Astrocyte of the cerebellum (primary cell): ENCODE results near the gene JSRP1.

Experiments used
- DNase-seq: peaks from one replicate; pipeline ENCODE4 v3.0.0-alpha.2; 2011; ENCODE audit warnings: low read depth
- H3K4me3 ChIP-seq: 2 replicates; pipeline ENCODE4 v1.5.1; 2011; ENCODE audit warnings: mild to moderate bottlenecking, low read depth, low read length, moderate library complexity
- in situ Hi-C: cut with HindIII; loops from 2 replicates; pipeline ENCODE4 v1.10.0; 2017; ENCODE audit warnings: low sequenced_read_pairs
- TF ChIP-seq, protein P1 (sequence below): IDR thresholded peaks from 2 replicates; pipeline ENCODE4 v1.5.1; 2012; ENCODE audit warnings: low read length, low read depth, moderate library complexity, mild to moderate bottlenecking; ENCODE audit errors: missing control alignments

The JSRP1 gene

DNA sequence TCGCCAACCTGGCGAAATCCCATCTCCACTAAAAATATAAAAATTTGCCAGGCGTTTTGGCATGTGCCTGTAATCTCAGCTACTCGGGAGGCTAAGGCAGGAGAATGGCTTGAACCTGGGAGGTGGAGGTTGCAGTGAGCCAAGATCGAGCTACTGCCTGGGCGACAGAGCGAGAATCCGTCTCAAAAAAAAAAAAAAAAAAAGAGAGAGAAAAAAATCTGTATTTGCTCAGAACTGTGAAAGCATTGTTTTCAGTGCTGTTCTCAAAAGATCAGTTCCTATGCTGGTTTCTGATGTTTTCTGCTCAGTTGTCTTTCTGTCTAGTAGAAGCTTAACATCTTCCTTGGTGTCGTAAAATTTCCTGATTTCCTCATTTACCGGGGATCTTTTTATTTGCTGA, 17.0 kb downstream of the JSRP1 start:
- TF ChIP-seq, protein P1, sequence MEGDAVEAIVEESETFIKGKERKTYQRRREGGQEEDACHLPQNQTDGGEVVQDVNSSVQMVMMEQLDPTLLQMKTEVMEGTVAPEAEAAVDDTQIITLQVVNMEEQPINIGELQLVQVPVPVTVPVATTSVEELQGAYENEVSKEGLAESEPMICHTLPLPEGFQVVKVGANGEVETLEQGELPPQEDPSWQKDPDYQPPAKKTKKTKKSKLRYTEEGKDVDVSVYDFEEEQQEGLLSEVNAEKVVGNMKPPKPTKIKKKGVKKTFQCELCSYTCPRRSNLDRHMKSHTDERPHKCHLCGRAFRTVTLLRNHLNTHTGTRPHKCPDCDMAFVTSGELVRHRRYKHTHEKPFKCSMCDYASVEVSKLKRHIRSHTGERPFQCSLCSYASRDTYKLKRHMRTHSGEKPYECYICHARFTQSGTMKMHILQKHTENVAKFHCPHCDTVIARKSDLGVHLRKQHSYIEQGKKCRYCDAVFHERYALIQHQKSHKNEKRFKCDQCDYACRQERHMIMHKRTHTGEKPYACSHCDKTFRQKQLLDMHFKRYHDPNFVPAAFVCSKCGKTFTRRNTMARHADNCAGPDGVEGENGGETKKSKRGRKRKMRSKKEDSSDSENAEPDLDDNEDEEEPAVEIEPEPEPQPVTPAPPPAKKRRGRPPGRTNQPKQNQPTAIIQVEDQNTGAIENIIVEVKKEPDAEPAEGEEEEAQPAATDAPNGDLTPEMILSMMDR: no peak
- H3K4me3 ChIP-seq: peak overlapping the region; percentile 51
- in situ Hi-C loops: loop anchor here (5.0 kb wide), 2 partner anchors 52 to 88 kb away; partner anchors contain the start of genes LSM7 and SPPL2B
- no peak for DNase-seq

DNA sequence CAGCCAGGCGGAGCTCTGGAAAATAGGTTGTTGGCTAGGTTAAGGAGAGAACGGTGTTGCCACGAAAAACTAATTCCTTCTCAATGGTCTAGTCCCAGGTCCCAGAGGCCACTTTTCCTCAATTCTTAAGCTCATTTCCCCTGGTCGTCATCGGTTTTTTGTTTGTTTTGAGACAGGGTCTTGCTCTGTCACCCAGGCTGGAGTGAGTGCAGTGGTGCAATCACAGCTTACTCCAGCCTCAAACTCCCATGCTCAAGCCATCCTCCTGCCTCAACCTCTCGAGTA, 18.4 kb downstream of the JSRP1 start:
- DNase-seq: no peak
- H3K4me3 ChIP-seq: peak overlapping the region; percentile 70
- in situ Hi-C loops: loop anchor here (5.0 kb wide), 2 partner anchors 51 to 89 kb away; partner anchors contain the start of genes LSM7 and SPPL2B
- TF ChIP-seq, protein P1: no peak

DNA sequence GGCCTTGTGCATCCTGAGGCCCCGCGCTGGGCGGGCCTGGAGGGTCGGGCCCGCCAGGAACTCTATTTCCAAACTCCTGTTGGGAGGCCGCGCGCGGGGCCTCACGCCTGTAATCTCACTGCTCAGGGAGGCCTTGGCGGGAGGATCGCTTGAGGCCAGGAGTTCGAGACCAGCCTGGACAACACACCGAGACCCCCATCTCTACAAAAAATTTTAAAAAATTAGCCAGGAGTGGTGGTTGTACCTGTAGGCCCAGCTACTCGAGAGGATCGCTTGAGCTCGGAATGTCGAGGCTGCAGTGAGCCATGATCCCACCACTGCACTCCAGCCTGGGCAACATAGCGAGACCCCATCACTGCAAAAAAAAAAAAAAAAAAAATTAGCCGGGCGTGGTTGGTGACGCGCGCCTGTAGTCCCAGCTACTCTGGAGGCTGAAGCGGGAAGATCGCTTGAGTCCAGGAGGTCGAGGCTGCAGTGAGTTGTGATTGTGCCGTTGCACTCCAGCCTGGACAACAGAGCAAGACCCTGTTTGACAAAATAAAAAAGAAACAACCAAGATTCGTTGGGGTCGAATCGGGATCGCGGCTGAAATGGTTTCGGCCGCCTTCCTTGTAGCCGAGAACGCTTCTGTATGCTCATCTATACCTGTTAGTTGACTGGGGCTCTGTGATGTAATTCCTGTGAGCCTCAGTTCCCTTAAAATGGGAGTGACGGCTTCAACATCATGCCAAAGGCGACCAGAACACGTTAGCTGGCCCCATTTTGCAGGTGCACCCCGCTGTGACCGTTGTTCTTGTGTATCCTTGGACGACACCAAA, 19.0 kb downstream of the JSRP1 start:
- peak overlapping the region; percentile 70 for H3K4me3 ChIP-seq
- no peak for DNase-seq
- in situ Hi-C loops: loop anchor here (5.0 kb wide), 2 partner anchors 50 to 90 kb away; partner anchors contain the start of genes LSM7 and SPPL2B
- TF ChIP-seq, protein P1: no peak

DNA sequence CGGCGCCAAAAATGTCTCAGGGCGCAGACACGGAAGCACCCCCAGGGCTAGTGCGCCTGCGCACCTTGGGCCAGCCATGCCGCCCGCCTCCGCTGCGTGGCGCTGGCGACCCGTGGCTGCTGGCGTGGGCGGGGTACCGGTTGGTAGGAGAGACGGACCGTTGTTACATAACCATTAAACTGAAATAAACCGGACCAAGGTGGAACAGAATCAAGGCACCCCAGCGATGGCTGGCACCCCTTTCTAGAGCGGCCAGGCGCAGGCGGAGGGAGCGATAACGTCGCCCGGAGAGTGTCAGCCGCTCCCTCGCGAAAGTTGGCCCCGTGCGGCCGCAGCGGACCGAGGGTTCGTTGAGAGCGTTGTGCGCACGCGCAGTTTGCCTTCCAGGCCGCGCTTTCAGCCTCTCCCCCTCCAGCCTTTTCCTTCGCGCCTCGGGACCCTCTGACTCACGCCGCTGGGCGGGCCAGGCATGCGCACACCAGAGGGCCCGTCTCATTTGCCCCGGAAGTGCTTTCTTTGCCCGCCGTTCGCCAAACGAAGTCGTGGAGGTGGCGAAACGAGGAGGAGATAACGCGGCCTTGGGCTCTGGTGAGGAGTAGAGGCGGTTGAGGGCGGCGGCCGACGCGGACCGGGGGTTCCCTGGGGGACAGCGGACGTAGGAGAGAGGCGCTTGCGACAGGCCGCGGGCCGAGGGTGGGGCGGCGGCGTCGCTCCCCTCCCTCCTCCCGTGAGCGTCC, 19.7 kb downstream of the JSRP1 start, which contains the start of the genes PLEKHJ1 and SF3A2:
Gene PLEKHJ1 (minus strand): TSS at position 16 of the 737 bp plus-strand sequence. CDS start 81 bp downstream, outside the sequence.
Gene SF3A2 (plus strand): TSS at position 511 of the 737 bp plus-strand sequence. CDS start 6,595 bp downstream, outside the sequence.
- DNase-seq: peak; percentile 89
- TF ChIP-seq, protein P1: peak; percentile 98
- in situ Hi-C loops: loop anchor here (5.0 kb wide), 2 partner anchors 49 to 91 kb away; partner anchors contain the start of genes LSM7 and SPPL2B
- peak within 1 kb of the TSS; percentile 70 for H3K4me3 ChIP-seq

DNA sequence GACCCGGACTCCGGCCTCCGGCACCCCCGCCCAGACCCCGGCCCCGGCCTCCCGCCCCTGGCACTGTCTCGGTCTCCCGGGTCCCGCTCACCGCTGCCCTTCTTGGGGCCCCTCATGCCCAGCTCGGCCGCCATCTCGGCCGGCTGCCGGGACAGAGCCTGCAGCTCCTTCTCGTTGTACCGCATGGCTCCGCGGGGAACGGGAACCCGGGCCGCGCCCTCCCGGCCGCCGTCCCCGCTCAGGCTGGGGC, 20.2 kb downstream of the JSRP1 start:
- in situ Hi-C loops: loop anchor here (5.0 kb wide), 2 partner anchors 49 to 91 kb away; partner anchors contain the start of genes LSM7 and SPPL2B
- TF ChIP-seq, protein P1: no peak
- DNase-seq: no peak
- H3K4me3 ChIP-seq: peak overlapping the region; percentile 70

DNA sequence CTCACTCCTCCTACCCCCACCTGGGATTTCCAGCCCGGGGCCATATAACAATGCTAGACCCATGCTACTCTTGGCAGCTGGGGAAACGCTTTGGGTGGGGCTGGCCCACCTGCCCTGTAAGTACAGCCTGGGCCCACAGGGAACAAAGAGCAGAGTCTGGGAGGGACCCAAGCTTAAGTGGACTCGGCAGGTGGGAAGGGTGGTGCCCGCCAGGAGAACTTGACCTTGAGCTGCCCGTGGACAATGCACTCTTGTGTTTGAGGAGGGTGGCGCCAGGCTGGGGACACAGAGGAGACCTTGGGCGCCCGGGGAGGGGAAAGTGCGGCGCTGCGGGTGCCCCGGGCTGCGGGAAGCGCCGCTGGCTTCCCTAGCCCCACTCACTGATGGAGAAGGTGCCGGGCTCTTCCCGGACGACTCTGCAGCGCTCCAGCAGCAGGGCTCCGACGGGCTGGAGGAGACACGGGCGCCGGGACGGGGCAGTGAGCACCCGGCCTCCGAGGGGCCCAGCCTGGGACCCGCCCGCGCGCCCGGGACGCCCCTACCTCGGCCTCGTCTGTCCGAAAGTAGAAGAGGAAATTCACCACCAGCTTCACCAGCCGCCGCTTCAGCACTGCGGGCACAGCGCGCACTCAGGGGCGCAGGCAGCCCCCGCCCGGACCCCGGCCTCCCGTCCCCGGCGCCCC, 20.7 kb downstream of the JSRP1 start:
- TF ChIP-seq, protein P1: no peak
- DNase-seq: no peak
- in situ Hi-C loops: loop anchor here (5.0 kb wide), 2 partner anchors 48 to 92 kb away; partner anchors contain the start of genes LSM7 and SPPL2B
- H3K4me3 ChIP-seq: peak overlapping the region; percentile 70
